K562 (cell line): ENCODE results near the gene GAL3ST2. TPM values are rescaled to one million over a fixed set of nuclear protein-coding genes. Genes with fewer than 3 reads are reported as not detected.

Experiments used
- ATAC-seq: fragments of 200-7000 bp; cut with Tn5 transposase; 3 replicates; pipeline ENCODE4 v1.9.1; 2020; ENCODE audit warnings: moderate library complexity
- BruUV-seq: library from RNA; stranded (reverse); fragments of 400-500 nt; replicated peaks from 2 replicates; lab custom pipeline; 2021; lab: Mats Ljungman, UMichigan
- CTCF ChIA-PET: fragments of 300-600 bp; formaldehyde crosslinking; extraction: SDS; loops from one replicate; lab custom pipeline; 2021; ENCODE audit warnings: low intra/inter-chr PET ratio; lab: Yijun Ruan, JAX
- POLR2A ChIA-PET: fragments of 300-600, 350-650 bp; sonication (Branson Sonifier 250); formaldehyde crosslinking; extraction: SDS; loops from one replicate; lab custom pipeline; 2021; ENCODE audit warnings: antibody characterized with exemption, inconsistent platforms; lab: Yijun Ruan, JAX
- DNase-seq, 4 experiments: peaks; one replicate each; pipeline versions ENCODE4 v3.0.0 to v3.0.0-alpha.2; 2011 to 2018; ENCODE audit warnings: low spot score in 3 of 4, mixed read lengths in 3 of 4; ENCODE audit errors: extremely low read depth in 1 of 4
- FAIRE-seq: peaks from 2 replicates; lab custom pipeline; 2011; peaks lifted over from hg19 to GRCh38; lab: Jason Lieb, UNC
- H2AFZ ChIP-seq: 2 replicates; pipeline ENCODE4 v1.6.0; 2011; ENCODE audit warnings: low read depth, low read length, control low read depth, inconsistent platforms
- H3K27ac ChIP-seq: fragments of 200-600 bp; 3 replicates; pipeline ENCODE4 v1.8.0; 2011; ENCODE audit warnings: low read depth, mild to moderate bottlenecking, control low read depth, inconsistent platforms, low read length, moderate library complexity, mixed read lengths; ENCODE audit errors: extremely low read depth
- H3K27me3 ChIP-seq, 2 experiments: fragments of 300-600 bp in 1 of 2; 2 replicates in 1 of 2; 3 replicates in 1 of 2; pipeline versions ENCODE4 v1.6.0 to v1.8.0; 2011; ENCODE audit warnings: inconsistent platforms in 2 of 2, low read length in 2 of 2, mild to moderate bottlenecking in 1 of 2, mixed read lengths in 1 of 2, moderate library complexity in 1 of 2; ENCODE audit not compliant: control insufficient read depth in 2 of 2, insufficient read depth in 2 of 2
- H3K36me3 ChIP-seq: fragments of 300-600 bp; 3 replicates; pipeline ENCODE4 v1.8.0; 2011; ENCODE audit warnings: mild to moderate bottlenecking, low read length, inconsistent platforms; ENCODE audit not compliant: control insufficient read depth, insufficient read depth
- H3K4me1 ChIP-seq, 2 experiments: fragments of 200-600 bp in 1 of 2; replicated peaks in 1 of 2; 2 replicates in 1 of 2; 3 replicates in 1 of 2; pipeline versions ENCODE4 v1.5.1 to v1.8.0; 2011; ENCODE audit warnings: inconsistent platforms in 2 of 2, low read length in 2 of 2, mild to moderate bottlenecking in 1 of 2, mixed read lengths in 1 of 2, moderate library complexity in 1 of 2; ENCODE audit not compliant: control insufficient read depth in 2 of 2, insufficient read depth in 2 of 2
- H3K4me2 ChIP-seq: 2 replicates; pipeline ENCODE4 v1.6.1; 2011; ENCODE audit warnings: low read length, control low read depth, inconsistent platforms, mixed read lengths; ENCODE audit not compliant: insufficient read depth
- H3K4me3 ChIP-seq: fragments of 200-600 bp; sonication (generic), shearing (Covaris generic); 2 replicates; pipeline ENCODE4 v1.5.1; 2016; ENCODE audit warnings: control low read depth, inconsistent platforms
- H3K79me2 ChIP-seq: fragments of 200-600 bp; 3 replicates; pipeline ENCODE4 v1.8.0; 2011; ENCODE audit warnings: low read length, inconsistent platforms; ENCODE audit not compliant: control insufficient read depth, insufficient read depth
- H3K9ac ChIP-seq, 2 experiments: 2 replicates each; pipeline versions ENCODE4 v1.6.0 to v1.6.1; 2011; ENCODE audit warnings: low read depth in 2 of 2, low read length in 2 of 2, control low read depth in 1 of 2, inconsistent platforms in 1 of 2, mild to moderate bottlenecking in 1 of 2, mixed read lengths in 1 of 2; ENCODE audit not compliant: insufficient read depth in 1 of 2
- H3K9me1 ChIP-seq: one replicate; pipeline ENCODE4 v1.6.0; 2011; ENCODE audit warnings: inconsistent platforms, mild to moderate bottlenecking, low read length, moderate library complexity; ENCODE audit not compliant: control insufficient read depth, insufficient read depth
- H3K9me3 ChIP-seq: replicated peaks from 2 replicates; pipeline ENCODE4 v1.5.1; 2011; ENCODE audit warnings: low read depth, low read length, inconsistent platforms; ENCODE audit not compliant: control insufficient read depth, insufficient read depth
- H4K20me1 ChIP-seq: replicated peaks from 2 replicates; pipeline ENCODE4 v1.6.1; 2011; ENCODE audit warnings: low read length, inconsistent platforms, mixed read lengths; ENCODE audit not compliant: control insufficient read depth, insufficient read depth
- CBX1 ChIP-seq: sonication (generic); IDR thresholded peaks from 2 replicates; pipeline ENCODE4 v1.6.1; 2016; ENCODE audit warnings: antibody characterized with exemption, low read depth, mild to moderate bottlenecking
- NFE2L1 ChIP-seq: fragments of 450-650 bp; IDR thresholded peaks from 2 replicates; pipeline ENCODE4 v1.6.1; 2016; ENCODE audit warnings: missing genetic modification characterization, low read depth, mild to moderate bottlenecking, missing compliant biosample characterization, moderate library complexity, borderline replicate concordance
- NFIC ChIP-seq: fragments of 450-650 bp; IDR thresholded peaks from 2 replicates; pipeline ENCODE4 v1.6.1; 2017; ENCODE audit warnings: mild to moderate bottlenecking, inconsistent platforms
- NR2F6 ChIP-seq: fragments of 450-650 bp; formaldehyde crosslinking; IDR thresholded peaks from 2 replicates; pipeline ENCODE4 v1.4.0; 2020; ENCODE audit warnings: mild to moderate bottlenecking
- RCOR1 ChIP-seq, 2 experiments: IDR thresholded peaks; 2 replicates each; pipeline ENCODE4 v1.6.1; 2012; ENCODE audit warnings: low read depth in 2 of 2, low read length in 2 of 2, borderline replicate concordance in 1 of 2, improper control_type of control experiment in 1 of 2
- SOX6 ChIP-seq: fragments of 450-650 bp; IDR thresholded peaks from 2 replicates; pipeline ENCODE4 v1.6.1; 2014; ENCODE audit warnings: mild to moderate bottlenecking
- ZNF324 ChIP-seq: fragments of 250-450 bp; sonication (Bioruptor Pico); IDR thresholded peaks from 2 replicates; pipeline ENCODE4 v1.4.0; 2020; ENCODE audit warnings: mild to moderate bottlenecking
- ZNF384 ChIP-seq: IDR thresholded peaks from 2 replicates; pipeline ENCODE4 v1.6.1; 2012; ENCODE audit warnings: low read depth, low read length, improper control_type of control experiment
- ZNF408 ChIP-seq: fragments of 250-450 bp; sonication (Bioruptor Pico); IDR thresholded peaks from 2 replicates; pipeline ENCODE4 v1.4.0; 2020; ENCODE audit warnings: low read depth, mild to moderate bottlenecking, moderate library complexity
- WGBS: fragments of 100-300 bp; shearing (Covaris generic); methylation state at CpG from one replicate; pipeline ENCODE4 v1.1.6; 2016; ENCODE audit warnings: low coverage, mixed read lengths; ENCODE audit not compliant: insufficient coverage; ENCODE audit errors: missing lambda C conversion rate; 5-methylcytosine and 5-hydroxymethylcytosine counted together
- in situ Hi-C: fragments of 300-500 bp; cut with MboI; formaldehyde crosslinking; loops from 4 replicates; pipeline ENCODE4 v1.15.0; 2018; ENCODE audit warnings: inconsistent platforms, mixed read lengths
- intact Hi-C: fragments of 100-400 bp; cut with micrococcal nuclease; formaldehyde crosslinking; loops from 2 replicates; pipeline ENCODE4 v1.14.2; 2022
- polyA plus RNA-seq, 8 experiments: library from polyadenylated mRNA; depleted of rRNA in 4 of 8; stranded (reverse) in 5 of 8; unstranded in 3 of 8; fragments of >200 nt; fragmentation: Nextera tagmentation in 2 of 8; fragmentation: Illumina TruSeq in 1 of 8; extraction: Ambion mirVana in 2 of 8; extraction: Trizol in 1 of 8; gene quantifications; 2 replicates each; pipeline versions ENCODE4 v1.2.1 to v1.2.3, GENCODE V29; 2011 to 2014; ENCODE audit warnings: inconsistent platforms in 1 of 8, missing spikeins in 1 of 8
- total RNA-seq, 7 experiments: library from RNA; depleted of rRNA in 6 of 7; stranded (reverse); fragments of >200 nt in 6 of 7; fragmentation: Illumina TruSeq in 2 of 7; extraction: Trizol in 2 of 7; gene quantifications; 2 replicates each; pipeline versions ENCODE4 v1.2.1 to v1.2.3, GENCODE V29; 2011 to 2021; ENCODE audit warnings: low replicate concordance in 1 of 7
- TF ChIP-seq, protein P1 (sequence below): fragments of 250-450 bp; sonication (Bioruptor Pico); IDR thresholded peaks from 2 replicates; pipeline ENCODE4 v1.9.0; 2021; ENCODE audit warnings: mild to moderate bottlenecking, inconsistent platforms
- TF ChIP-seq, protein P2 (sequence below): fragments of 250-450 bp; sonication (Bioruptor Pico); IDR thresholded peaks from 2 replicates; pipeline ENCODE4 v1.8.0; 2022; ENCODE audit warnings: inconsistent platforms, mild to moderate bottlenecking, moderate library complexity, borderline replicate concordance
- TF ChIP-seq, protein P3 (sequence below): fragments of 250-450 bp; sonication (Bioruptor Pico); IDR thresholded peaks from 2 replicates; pipeline ENCODE4 v1.8.0; 2021; ENCODE audit warnings: moderate library complexity, mild to moderate bottlenecking, inconsistent platforms

The GAL3ST2 gene
- total and polyA plus RNA-seq, 9 of the 15 experiments (the other 6 are each of a cell fraction or from before 2014, with no cell fraction given), result 0.42 TPM; not detected in 8

DNA sequence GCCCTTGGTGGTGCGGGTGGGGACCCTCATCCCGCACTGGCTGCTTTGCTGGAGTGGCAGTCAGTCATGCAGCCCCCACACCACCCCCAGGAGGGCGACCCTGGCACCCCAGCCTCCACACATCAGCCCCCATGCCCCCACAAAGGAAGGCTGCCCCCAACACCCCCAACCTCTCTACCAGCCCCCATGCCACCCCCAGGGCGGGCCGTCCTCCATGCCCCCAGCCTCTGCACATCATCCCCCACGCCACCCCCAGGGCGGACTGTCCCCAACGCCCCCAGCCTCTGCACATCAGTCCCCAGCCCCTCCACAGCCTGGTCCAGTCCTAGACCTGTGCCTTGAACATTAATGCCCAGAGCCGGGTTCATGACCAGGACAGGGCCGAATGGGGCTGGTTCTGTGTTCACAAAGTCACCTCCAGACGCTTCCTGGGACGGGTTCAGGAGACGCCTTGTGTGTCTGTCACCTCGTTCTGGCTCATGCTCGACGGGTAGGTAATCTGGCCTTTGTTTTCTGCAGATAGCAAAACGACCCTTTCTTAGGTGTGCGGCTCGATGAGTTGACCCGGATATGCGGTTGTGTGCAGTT lies 23.8 kb upstream of the GAL3ST2 start:
- H3K36me3 ChIP-seq, result peaks cover 58% of the 10 kb centered on the region; the same call in 2 of the 3 replicates
- CTCF ChIA-PET, result no interaction called here
- H3K4me2 ChIP-seq, result no peak overlapping the region
- H3K9ac ChIP-seq, result no peak overlapping the region; a peak in 1 of 4 replicates
- H3K4me1 ChIP-seq, result no peaks in the 10 kb centered on the region; a peak in 1 of 5 replicates
- no peaks in the 10 kb centered on the region for H4K20me1 ChIP-seq
- no peaks in the 10 kb centered on the region for H3K9me3 ChIP-seq
- in situ Hi-C loops (no loop called here), intact Hi-C loops (no loop called here)
- no peak overlapping the region for H3K27ac ChIP-seq
- TF ChIP-seq ZNF384 (no peak), RCOR1 (IDR thresholded peaks at IDR 0.05; ENCODE audit: borderline replicate concordance in 1 of 2, low read depth in 2 of 2, low read length in 2 of 2) (no peak), SOX6 (no peak), ZNF408 (no peak), NR2F6 (CRISPR knock-in tag) (no peak), CBX1 (no peak), ZNF324 (no peak), NFIC (no peak), NFE2L1 (tag) (no peak)
- TF ChIP-seq, protein P1, sequence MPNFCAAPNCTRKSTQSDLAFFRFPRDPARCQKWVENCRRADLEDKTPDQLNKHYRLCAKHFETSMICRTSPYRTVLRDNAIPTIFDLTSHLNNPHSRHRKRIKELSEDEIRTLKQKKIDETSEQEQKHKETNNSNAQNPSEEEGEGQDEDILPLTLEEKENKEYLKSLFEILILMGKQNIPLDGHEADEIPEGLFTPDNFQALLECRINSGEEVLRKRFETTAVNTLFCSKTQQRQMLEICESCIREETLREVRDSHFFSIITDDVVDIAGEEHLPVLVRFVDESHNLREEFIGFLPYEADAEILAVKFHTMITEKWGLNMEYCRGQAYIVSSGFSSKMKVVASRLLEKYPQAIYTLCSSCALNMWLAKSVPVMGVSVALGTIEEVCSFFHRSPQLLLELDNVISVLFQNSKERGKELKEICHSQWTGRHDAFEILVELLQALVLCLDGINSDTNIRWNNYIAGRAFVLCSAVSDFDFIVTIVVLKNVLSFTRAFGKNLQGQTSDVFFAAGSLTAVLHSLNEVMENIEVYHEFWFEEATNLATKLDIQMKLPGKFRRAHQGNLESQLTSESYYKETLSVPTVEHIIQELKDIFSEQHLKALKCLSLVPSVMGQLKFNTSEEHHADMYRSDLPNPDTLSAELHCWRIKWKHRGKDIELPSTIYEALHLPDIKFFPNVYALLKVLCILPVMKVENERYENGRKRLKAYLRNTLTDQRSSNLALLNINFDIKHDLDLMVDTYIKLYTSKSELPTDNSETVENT, result no peak
- TF ChIP-seq, protein P2, sequence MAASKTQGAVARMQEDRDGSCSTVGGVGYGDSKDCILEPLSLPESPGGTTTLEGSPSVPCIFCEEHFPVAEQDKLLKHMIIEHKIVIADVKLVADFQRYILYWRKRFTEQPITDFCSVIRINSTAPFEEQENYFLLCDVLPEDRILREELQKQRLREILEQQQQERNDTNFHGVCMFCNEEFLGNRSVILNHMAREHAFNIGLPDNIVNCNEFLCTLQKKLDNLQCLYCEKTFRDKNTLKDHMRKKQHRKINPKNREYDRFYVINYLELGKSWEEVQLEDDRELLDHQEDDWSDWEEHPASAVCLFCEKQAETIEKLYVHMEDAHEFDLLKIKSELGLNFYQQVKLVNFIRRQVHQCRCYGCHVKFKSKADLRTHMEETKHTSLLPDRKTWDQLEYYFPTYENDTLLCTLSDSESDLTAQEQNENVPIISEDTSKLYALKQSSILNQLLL (CRISPR knock-in tag), result no peak
- TF ChIP-seq, protein P3, sequence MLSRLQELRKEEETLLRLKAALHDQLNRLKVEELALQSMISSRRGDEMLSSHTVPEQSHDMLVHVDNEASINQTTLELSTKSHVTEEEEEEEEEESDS (CRISPR knock-in tag), result no peak
- H3K4me3 ChIP-seq, result no peak overlapping the region
- 82% methylated on average over 12 of the region's 21 CpGs for WGBS
- DNase-seq (no peak), ATAC-seq (no peak), FAIRE-seq (no peak)
- POLR2A ChIA-PET, result no interaction called here
- no TSS peak for BruUV-seq
- no peaks in the 10 kb centered on the region for H3K79me2 ChIP-seq
- no peaks in the 10 kb centered on the region for H3K9me1 ChIP-seq
- H2AFZ ChIP-seq, result no peak overlapping the region
- H3K27me3 ChIP-seq, result no peaks in the 10 kb centered on the region
